ENCODE measurements around the gene EYS. TPM values are rescaled to one million over a fixed set of nuclear protein-coding genes. Genes with fewer than 3 reads are reported as not detected.

Gene EYS
- total and polyA plus RNA-seq, 9 of the 15 experiments (the other 6 are each of a cell fraction or from before 2014, with no cell fraction given): 0.03 to 0.36 (median 0.10) TPM; not detected in 2

DNA sequence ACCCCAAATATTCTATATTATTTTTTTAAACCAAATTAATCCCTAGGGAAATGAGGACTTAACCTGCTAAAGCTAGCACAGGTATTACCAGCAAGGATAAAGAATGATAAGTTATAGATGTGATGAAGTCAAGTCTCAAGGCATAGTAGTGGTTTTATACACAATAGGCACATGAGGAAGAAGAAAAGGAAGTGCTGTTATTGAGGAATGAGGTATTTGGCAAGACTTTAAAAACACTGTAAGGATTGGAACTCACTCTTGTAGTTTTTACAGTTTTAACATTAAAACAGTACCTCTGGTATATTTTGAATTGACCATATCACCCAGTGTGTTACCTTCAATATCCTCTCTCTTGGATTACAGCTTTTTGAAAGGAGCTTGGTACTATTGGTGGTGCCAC, 2016.8 kb downstream of the EYS start:
- Histone ChIP-seq H3K4me2 (ENCODE audit: insufficient read depth, low read length) (no peak overlapping the region), H3K9me1 (ENCODE audit: control insufficient read depth, insufficient read depth, low read length) (no peaks in the 10 kb centered on the region), H3K27ac (ENCODE audit: extremely low read depth, low read depth, low read length) (no peak overlapping the region), H3K4me3 (no peak overlapping the region), H4K20me1 (replicated peaks; ENCODE audit: control insufficient read depth, insufficient read depth, low read length) (no peaks in the 10 kb centered on the region), H2AFZ (ENCODE audit: low read depth, low read length) (no peak overlapping the region), H3K9me3 (replicated peaks; ENCODE audit: control insufficient read depth, insufficient read depth, low read depth, low read length) (no peaks in the 10 kb centered on the region), H3K79me2 (ENCODE audit: control insufficient read depth, insufficient read depth, low read length) (no peaks in the 10 kb centered on the region), H3K4me1 (replicated peaks in 1 of 2; ENCODE audit: control insufficient read depth in 2 of 2, insufficient read depth in 2 of 2, low read length in 2 of 2) (no peaks in the 10 kb centered on the region), H3K27me3 (ENCODE audit: control insufficient read depth in 2 of 2, insufficient read depth in 2 of 2, low read length in 2 of 2) (no peaks in the 10 kb centered on the region), H3K36me3 (ENCODE audit: control insufficient read depth, insufficient read depth, low read length) (peaks cover 19% of the 10 kb centered on the region), H3K9ac (ENCODE audit: insufficient read depth in 1 of 2, low read depth in 2 of 2, low read length in 2 of 2) (no peak overlapping the region)
- ChIA-PET POLR2A (interaction anchor here (1.6 kb wide), 1 partner anchor 9 kb away, joined by 5 read pairs; no protein-coding TSS in a partner anchor), CTCF (ENCODE audit: low intra/inter-chr PET ratio) (no interaction called here)
- in situ Hi-C loops (cut with MboI) (no loop called here), intact Hi-C loops (cut with micrococcal nuclease) (no loop called here)
- ATAC-seq (no peak), FAIRE-seq (no peak), DNase-seq (ENCODE audit: extremely low read depth in 1 of 4, low spot score in 3 of 4) (no peak)
- TF ChIP-seq MYC (IDR thresholded peaks at IDR 0.05; ENCODE audit: low read depth, low read length): no peak
- TF ChIP-seq MYC (CRISPR knock-in tag; IDR thresholded peaks at IDR 0.05; ENCODE audit: borderline replicate concordance, low read depth): no peak
- no peak for TF ChIP-seq MXI1 (IDR thresholded peaks at IDR 0.05; ENCODE audit: low read depth, low read length)
- no peak for TF ChIP-seq NFE2 (IDR thresholded peaks at IDR 0.05; ENCODE audit: low read depth)
- no peak for TF ChIP-seq XRCC5 (IDR thresholded peaks at IDR 0.05; ENCODE audit: low read depth, low read length)
- TF ChIP-seq ZNF830 (CRISPR knock-in tag; IDR thresholded peaks at IDR 0.05): no peak
- no peak for TF ChIP-seq YY1 (IDR thresholded peaks at IDR 0.05; ENCODE audit: borderline replicate concordance in 1 of 3, control insufficient read depth in 1 of 3, extremely low read depth in 1 of 3, insufficient read depth in 3 of 3, insufficient read length in 1 of 3, insufficient replicate concordance in 2 of 3, low read depth in 1 of 3, low read length in 2 of 3)
- TF ChIP-seq NR2C1 (IDR thresholded peaks at IDR 0.05): no peak
- TF ChIP-seq NR2C1 (tag; IDR thresholded peaks at IDR 0.05): no peak
- TF ChIP-seq ZFX (CRISPR knock-in tag; IDR thresholded peaks at IDR 0.05): no peak
- TF ChIP-seq PRMT5 (CRISPR knock-in tag; IDR thresholded peaks at IDR 0.05): no peak
- BruUV-seq (replicated peaks): no TSS peak
